Endothelial cell of umbilical vein (primary cell): ENCODE results near the gene CXCR6. TPM values are rescaled to one million over a fixed set of nuclear protein-coding genes. Genes with fewer than 3 reads are reported as not detected.

Experiments used
- Bru-seq: library from RNA; stranded (reverse); fragments of 400-500 nt; gene quantifications from one replicate; lab custom pipeline; 2021; lab: Mats Ljungman, UMichigan
- BruChase-seq, 2 experiments: library from RNA; stranded (reverse); fragments of 400-500 nt; gene quantifications; one replicate each; lab custom pipeline; 2021; lab: Mats Ljungman, UMichigan
- BruUV-seq: library from RNA; stranded (reverse); fragments of 400-500 nt; replicated peaks from 2 replicates; lab custom pipeline; 2021; lab: Mats Ljungman, UMichigan
- CTCF ChIA-PET: fragments of 300-600, 350-600 bp; sonication (Branson Sonifier 250); formaldehyde crosslinking; loops from one replicate; lab custom pipeline; 2021; ENCODE audit warnings: antibody characterized with exemption, inconsistent platforms; lab: Charles Lee
- POLR2A ChIA-PET: fragments of 300-600, 350-600 bp; sonication (Branson Sonifier 250); formaldehyde crosslinking; loops from one replicate; lab custom pipeline; 2021; ENCODE audit warnings: antibody characterized with exemption, inconsistent platforms; lab: Charles Lee
- DNase-seq: peaks from one replicate; pipeline ENCODE4 v3.0.0-alpha.2; 2011; ENCODE audit warnings: low read depth, low spot score
- FAIRE-seq: peaks from 2 replicates; lab custom pipeline; 2011; peaks lifted over from hg19 to GRCh38; lab: Jason Lieb, UNC
- H2AFZ ChIP-seq: 2 replicates; pipeline ENCODE4 v1.6.0; 2012; ENCODE audit warnings: low read depth, low read length, control low read depth, inconsistent platforms
- H3K27ac ChIP-seq: 2 replicates; pipeline ENCODE4 v1.5.1; 2011; ENCODE audit warnings: low read depth, mild to moderate bottlenecking, control low read depth, low read length, moderate library complexity; ENCODE audit not compliant: insufficient read depth
- H3K27me3 ChIP-seq, 2 experiments: 2 replicates each; pipeline versions ENCODE4 v1.6.0 to v1.6.1; 2011; ENCODE audit warnings: low read length in 2 of 2, mixed read lengths in 1 of 2; ENCODE audit not compliant: control insufficient read depth in 2 of 2, insufficient read depth in 2 of 2
- H3K36me3 ChIP-seq, 2 experiments: 2 replicates in 1 of 2; 3 replicates in 1 of 2; pipeline ENCODE4 v1.5.1; 2011; ENCODE audit warnings: low read length in 2 of 2, mild to moderate bottlenecking in 1 of 2, moderate library complexity in 1 of 2; ENCODE audit not compliant: control insufficient read depth in 2 of 2, insufficient read depth in 2 of 2; ENCODE audit errors: extremely low read depth in 1 of 2
- H3K4me1 ChIP-seq: 3 replicates; pipeline ENCODE4 v1.5.1; 2011; ENCODE audit warnings: mild to moderate bottlenecking, low read length; ENCODE audit not compliant: control insufficient read depth, insufficient read depth; ENCODE audit errors: extremely low read depth
- H3K4me2 ChIP-seq: 2 replicates; pipeline ENCODE4 v1.6.1; 2011; ENCODE audit warnings: low read length, control low read depth, mixed read lengths; ENCODE audit not compliant: insufficient read depth
- H3K4me3 ChIP-seq, 3 experiments: fragments of 200-600 bp in 1 of 3; sonication (generic), shearing (Covaris generic) in 1 of 3; replicated peaks in 1 of 3; 2 replicates each; pipeline ENCODE4 v1.5.1; 2011 to 2016; ENCODE audit warnings: control low read depth in 3 of 3, low read length in 3 of 3, mild to moderate bottlenecking in 2 of 3, inconsistent platforms in 1 of 3, low read depth in 1 of 3, moderate library complexity in 1 of 3; ENCODE audit not compliant: insufficient read depth in 1 of 3
- H3K79me2 ChIP-seq: 2 replicates; pipeline ENCODE4 v1.6.0; 2012; ENCODE audit warnings: low read length, inconsistent platforms; ENCODE audit not compliant: control insufficient read depth, insufficient read depth
- H3K9ac ChIP-seq: replicated peaks from 2 replicates; pipeline ENCODE3; 2011; ENCODE audit warnings: low read length, control low read depth; ENCODE audit not compliant: insufficient read depth; ENCODE audit errors: extremely low read depth
- H3K9me1 ChIP-seq: replicated peaks from 3 replicates; pipeline ENCODE4 v1.6.0; 2011; ENCODE audit warnings: mild to moderate bottlenecking, low read length; ENCODE audit not compliant: control insufficient read depth, insufficient read depth; ENCODE audit errors: extremely low read depth
- H3K9me3 ChIP-seq: replicated peaks from 2 replicates; pipeline ENCODE4 v1.5.1; 2012; ENCODE audit warnings: low read length, inconsistent platforms; ENCODE audit not compliant: control insufficient read depth, insufficient read depth
- H4K20me1 ChIP-seq: replicated peaks from 2 replicates; pipeline ENCODE3; 2011; ENCODE audit warnings: mild to moderate bottlenecking, low read length; ENCODE audit not compliant: control insufficient read depth, insufficient read depth; ENCODE audit errors: extremely low read depth
- CTCF ChIP-seq, 2 donors: IDR thresholded peaks; 1 replicate in 1 of 2; 2 replicates in 1 of 2; pipeline ENCODE4 v1.5.1; 2011; ENCODE audit warnings: low read length in 2 of 2, mild to moderate bottlenecking in 2 of 2, moderate library complexity in 2 of 2, control low read depth in 1 of 2, inconsistent platforms in 1 of 2, low read depth in 1 of 2; ENCODE audit not compliant: insufficient read depth in 1 of 2; ENCODE audit errors: extremely low read depth in 1 of 2
- EZH2 ChIP-seq: IDR thresholded peaks from 2 replicates; pipeline ENCODE4 v1.6.1; 2012; ENCODE audit warnings: borderline replicate concordance, low read depth, mild to moderate bottlenecking, moderate library complexity, low read length, inconsistent platforms; ENCODE audit not compliant: severe bottlenecking
- FOS ChIP-seq: IDR thresholded peaks from 2 replicates; pipeline ENCODE4 v1.6.1; 2011; ENCODE audit warnings: mild to moderate bottlenecking, low read length, moderate library complexity, borderline replicate concordance; ENCODE audit not compliant: insufficient read depth
- GATA2 ChIP-seq: IDR thresholded peaks from 2 replicates; pipeline ENCODE4 v1.7.0; 2011; ENCODE audit warnings: low read depth, mild to moderate bottlenecking, moderate library complexity, mixed read lengths, low read length; ENCODE audit not compliant: insufficient read length, insufficient read depth
- JUN ChIP-seq: IDR thresholded peaks from 2 replicates; pipeline ENCODE4 v1.6.1; 2011; ENCODE audit warnings: borderline replicate concordance, low read depth; ENCODE audit not compliant: insufficient read length, insufficient read depth
- MAX ChIP-seq: IDR thresholded peaks from 2 replicates; pipeline ENCODE4 v1.6.1; 2011; ENCODE audit not compliant: insufficient read depth, insufficient read length
- MYC ChIP-seq: IDR thresholded peaks from one replicate; pipeline ENCODE4 v1.6.1; 2011; ENCODE audit warnings: mild to moderate bottlenecking, low read depth, low read length
- POLR2A ChIP-seq: IDR thresholded peaks from 2 replicates; pipeline ENCODE4 v1.6.1; 2012; ENCODE audit warnings: low read depth, mild to moderate bottlenecking, control low read depth, low read length
- POLR2AphosphoS5 ChIP-seq: IDR thresholded peaks from 2 replicates; pipeline ENCODE4 v1.6.1; 2012; ENCODE audit warnings: low read depth, mild to moderate bottlenecking, control low read depth, low read length, moderate library complexity; ENCODE audit not compliant: insufficient read depth
- dilution Hi-C: fragments of 300-500 bp; cut with MboI; formaldehyde crosslinking; loops from one replicate; pipeline ENCODE4 v1.15.0; 2019; ENCODE audit warnings: low sequenced_read_pairs; ENCODE audit not compliant: extremely low pct_ligation_motif_present
- intact Hi-C: fragments of 100-400 bp; cut with micrococcal nuclease; formaldehyde crosslinking; loops from one replicate; pipeline ENCODE4 v1.10.0; 2022
- long read RNA-seq: library from polyadenylated mRNA; stranded (forward); transcript quantifications from one replicate; pipeline ENCODE4 v2.0.0, GENCODE V29; 2021
- polyA minus RNA-seq, 3 experiments: library from RNA; depleted of rRNA, polyadenylated mRNA; stranded (reverse); fragments of >200 nt; gene quantifications; 1 replicate in 1 of 3; 2 replicates in 2 of 3; pipeline ENCODE4 v1.2.3, GENCODE V29; 2011
- polyA plus RNA-seq, 4 experiments: library from polyadenylated mRNA; depleted of rRNA in 3 of 4; stranded (reverse) in 3 of 4; unstranded in 1 of 4; fragments of >200 nt; gene quantifications; 2 replicates each; pipeline versions ENCODE4 v1.2.1 to v1.2.3, GENCODE V29; 2011 to 2012; ENCODE audit warnings: missing spikeins in 1 of 4
- total RNA-seq: library from RNA; stranded (reverse); gene quantifications from 2 replicates; pipeline ENCODE4 v1.2.3, GENCODE V29; 2021

Gene CXCR6
- total RNA-seq, result not detected in 2 replicates
- polyA plus RNA-seq, result not detected in 2 replicates
- polyA plus RNA-seq (2011; cell fraction: cytosol; rRNA removed), result not detected in 2 replicates
- polyA plus RNA-seq (2011; cell fraction: nucleus; rRNA removed), result not detected in 2 replicates
- 0.10 and 0.13 TPM in 2 replicates for polyA plus RNA-seq (2012)
- polyA minus RNA-seq, result not detected in 2 replicates
- not detected for polyA minus RNA-seq (2011; cell fraction: cytosol; rRNA and poly(A)+ RNA removed)
- polyA minus RNA-seq (2011; cell fraction: nucleus; rRNA and poly(A)+ RNA removed), result not detected in 2 replicates
- not detected for Bru-seq, nascent RNA
- BruChase-seq, experiment 1, labeled RNA remaining after a 6-hour chase, result not detected
- not detected for BruChase-seq, experiment 2, labeled RNA remaining after a 2-hour chase
- long read RNA-seq, result 0 reads

- H3K27ac ChIP-seq, result no peak within 1 kb of the TSS
- POLR2A ChIA-PET, result no interaction called here
- H3K79me2 ChIP-seq, result no peaks in the 10 kb centered on the region
- no peaks in the 10 kb centered on the region for H3K4me1 ChIP-seq
- H3K36me3 ChIP-seq, result peaks cover 5 to 16% of the 10 kb centered on the region in 2 experiments
- no peak within 1 kb of the TSS for H2AFZ ChIP-seq
- no peak within 1 kb of the TSS for H3K9ac ChIP-seq
- intact Hi-C loops (no loop called here), dilution Hi-C loops (no loop called here)
- H3K9me1 ChIP-seq, result no peaks in the 10 kb centered on the region
- H3K4me3 ChIP-seq, result no peak within 1 kb of the TSS
- H3K9me3 ChIP-seq, result no peaks in the 10 kb centered on the region
- CTCF ChIA-PET, result interaction anchor here (0.5 to 3.0 kb wide), 4 partner anchors 14 to 1763 kb away, joined by 3 to 17 read pairs (median 3); no protein-coding TSS in a partner anchor
- H3K27me3 ChIP-seq, result no peaks in the 10 kb centered on the region
- BruUV-seq, result no TSS peak
- TF ChIP-seq POLR2AphosphoS5 (no peak), MYC (no peak), EZH2 (no peak), JUN (no peak), POLR2A (no peak)
- no peak within 1 kb of the TSS for H3K4me2 ChIP-seq
- H4K20me1 ChIP-seq, result no peaks in the 10 kb centered on the region
- FAIRE-seq (no peak), DNase-seq (no peak)
These were observed at the start of gene CXCR6 for GRCh38 chr3:45943207-45943846. Gene CXCR6 (plus strand): TSS chr3:45943464. CDS start chr3:45946482, 3,018 bp downstream.

- Histone ChIP-seq H3K27ac (no peak overlapping the region), H3K4me2 (no peak overlapping the region), H2AFZ (no peak overlapping the region), H3K9ac (no peak overlapping the region), H3K9me1 (no peaks in the 10 kb centered on the region), H3K27me3 (peaks cover 10 to 20% of the 10 kb centered on the region in 2 experiments), H3K79me2 (no peaks in the 10 kb centered on the region), H3K36me3 (no peaks in the 10 kb centered on the region), H3K4me1 (no peaks in the 10 kb centered on the region), H3K9me3 (no peaks in the 10 kb centered on the region), H3K4me3 (no peak overlapping the region), H4K20me1 (no peaks in the 10 kb centered on the region)
- BruUV-seq, result no TSS peak
- intact Hi-C loops (no loop called here), dilution Hi-C loops (no loop called here)
- no peak for TF ChIP-seq POLR2AphosphoS5
- no peak for TF ChIP-seq MYC
- no peak for TF ChIP-seq MAX
- no peak for TF ChIP-seq FOS
- no peak for TF ChIP-seq CTCF (IDR thresholded peaks at IDR 0.05; ENCODE audit: extremely low read depth in 1 of 2, insufficient read depth in 1 of 2, low read depth in 1 of 2, low read length in 2 of 2)
- TF ChIP-seq POLR2A, result no peak
- TF ChIP-seq EZH2, result no peak
- TF ChIP-seq GATA2, result no peak
- TF ChIP-seq JUN, result no peak
- DNase-seq (no peak), FAIRE-seq (no peak)
- ChIA-PET CTCF (no interaction called here), POLR2A (no interaction called here)
These were observed 49.2 kb upstream of the CXCR6 start for GRCh38 chr3:45894015-45894414.
